ENCODE results near the gene TLR8. TPM values are rescaled to one million over a fixed set of nuclear protein-coding genes. Genes with fewer than 3 reads are reported as not detected.

TLR8 gene
- total and polyA plus RNA-seq, 4 donors, result 0.23 to 2.1 (median 0.50) TPM

DNA sequence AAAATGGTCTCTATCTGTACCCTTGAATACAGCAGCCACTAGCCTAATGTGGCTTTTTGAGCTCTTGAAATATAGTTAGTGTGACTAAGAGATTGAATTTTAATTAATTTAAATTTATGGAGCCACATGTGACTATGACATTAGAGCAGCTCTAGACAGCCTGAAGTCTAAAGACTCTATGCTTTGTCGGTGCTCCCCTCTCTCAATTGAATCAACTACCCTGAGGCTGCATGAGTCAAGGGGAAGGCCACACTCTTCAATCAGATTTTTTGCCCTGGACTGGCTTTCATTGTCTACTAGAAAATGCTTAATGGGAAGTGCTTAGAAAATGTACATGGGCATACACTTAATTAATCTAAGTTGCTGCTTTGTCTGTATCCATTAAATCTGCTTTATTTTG is 27.9 kb upstream of the TLR8 start:
- no peak overlapping the region for H3K27ac ChIP-seq (ENCODE audit: low read depth, low read length)
- no peak overlapping the region for H3K4me3 ChIP-seq (ENCODE audit: low read depth, low read length)
- WGBS (ENCODE audit: insufficient coverage), result no CpG with 5 or more reads among the region's 1 CpG
- no peak for DNase-seq (ENCODE audit: low read depth in 4 of 6, low spot score in 6 of 6)
- H3K27me3 ChIP-seq (ENCODE audit: control insufficient read depth, insufficient read depth, low read length), result no peaks in the 10 kb centered on the region
- no peaks in the 10 kb centered on the region for H3K9me3 ChIP-seq (ENCODE audit: control insufficient read depth, insufficient read depth, low read length)
- no peaks in the 10 kb centered on the region for H3K4me1 ChIP-seq (ENCODE audit: control insufficient read depth, insufficient read depth, low read length)
- H3K36me3 ChIP-seq (ENCODE audit: control insufficient read depth, insufficient read depth, low read length), result no peaks in the 10 kb centered on the region

DNA sequence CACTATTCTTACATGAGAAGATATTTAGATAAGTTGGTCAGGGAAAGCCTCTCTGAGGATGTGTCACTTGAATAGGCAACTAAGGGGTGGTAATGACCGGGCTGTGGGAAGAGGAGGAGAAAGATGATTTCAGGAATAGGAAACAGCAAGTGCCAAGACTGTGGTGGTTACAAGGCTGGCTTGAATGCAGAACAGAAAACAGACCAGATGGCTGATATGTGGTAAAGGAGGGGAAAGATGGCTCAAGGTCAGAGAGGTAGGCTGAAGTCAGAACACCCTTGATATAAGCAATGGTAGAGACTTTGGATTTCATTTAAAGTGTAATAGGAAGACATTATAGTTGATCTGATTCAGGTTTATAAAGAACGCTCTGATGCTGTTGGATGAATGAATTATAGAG is 24.5 kb upstream of the TLR8 start:
- no peak overlapping the region for H3K4me3 ChIP-seq (ENCODE audit: low read depth, low read length)
- no peaks in the 10 kb centered on the region for H3K4me1 ChIP-seq (ENCODE audit: control insufficient read depth, insufficient read depth, low read length)
- H3K27ac ChIP-seq (ENCODE audit: low read depth, low read length), result no peak overlapping the region
- H3K9me3 ChIP-seq (ENCODE audit: control insufficient read depth, insufficient read depth, low read length), result no peaks in the 10 kb centered on the region
- no peaks in the 10 kb centered on the region for H3K27me3 ChIP-seq (ENCODE audit: control insufficient read depth, insufficient read depth, low read length)
- no peaks in the 10 kb centered on the region for H3K36me3 ChIP-seq (ENCODE audit: control insufficient read depth, insufficient read depth, low read length)
- no peak for DNase-seq (ENCODE audit: low read depth in 4 of 6, low spot score in 6 of 6)
- 80% methylated on average over 2 of the region's 2 CpGs for whole genome bisulfite sequencing (ENCODE audit: insufficient coverage)

DNA sequence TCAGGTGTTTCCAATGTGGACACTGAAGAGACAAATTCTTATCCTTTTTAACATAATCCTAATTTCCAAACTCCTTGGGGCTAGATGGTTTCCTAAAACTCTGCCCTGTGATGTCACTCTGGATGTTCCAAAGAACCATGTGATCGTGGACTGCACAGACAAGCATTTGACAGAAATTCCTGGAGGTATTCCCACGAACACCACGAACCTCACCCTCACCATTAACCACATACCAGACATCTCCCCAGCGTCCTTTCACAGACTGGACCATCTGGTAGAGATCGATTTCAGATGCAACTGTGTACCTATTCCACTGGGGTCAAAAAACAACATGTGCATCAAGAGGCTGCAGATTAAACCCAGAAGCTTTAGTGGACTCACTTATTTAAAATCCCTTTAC is 20.9 kb upstream of the TLR8 start:
- no peak overlapping the region for H3K27ac ChIP-seq (ENCODE audit: low read depth, low read length)
- 55% methylated on average over 5 of the region's 5 CpGs for WGBS (ENCODE audit: insufficient coverage)
- no peaks in the 10 kb centered on the region for H3K36me3 ChIP-seq (ENCODE audit: control insufficient read depth, insufficient read depth, low read length)
- no peaks in the 10 kb centered on the region for H3K9me3 ChIP-seq (ENCODE audit: control insufficient read depth, insufficient read depth, low read length)
- H3K4me1 ChIP-seq (ENCODE audit: control insufficient read depth, insufficient read depth, low read length), result no peaks in the 10 kb centered on the region
- H3K27me3 ChIP-seq (ENCODE audit: control insufficient read depth, insufficient read depth, low read length), result no peaks in the 10 kb centered on the region
- no peak for DNase-seq (ENCODE audit: low read depth in 4 of 6, low spot score in 6 of 6)
- no peak overlapping the region for H3K4me3 ChIP-seq (ENCODE audit: low read depth, low read length)

DNA sequence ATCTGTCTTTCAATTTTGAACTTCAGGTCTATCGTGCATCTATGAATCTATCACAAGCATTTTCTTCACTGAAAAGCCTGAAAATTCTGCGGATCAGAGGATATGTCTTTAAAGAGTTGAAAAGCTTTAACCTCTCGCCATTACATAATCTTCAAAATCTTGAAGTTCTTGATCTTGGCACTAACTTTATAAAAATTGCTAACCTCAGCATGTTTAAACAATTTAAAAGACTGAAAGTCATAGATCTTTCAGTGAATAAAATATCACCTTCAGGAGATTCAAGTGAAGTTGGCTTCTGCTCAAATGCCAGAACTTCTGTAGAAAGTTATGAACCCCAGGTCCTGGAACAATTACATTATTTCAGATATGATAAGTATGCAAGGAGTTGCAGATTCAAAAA is 19.9 kb upstream of the TLR8 start:
- DNase-seq (ENCODE audit: low read depth in 4 of 6, low spot score in 6 of 6), result no peak
- no peak overlapping the region for H3K27ac ChIP-seq (ENCODE audit: low read depth, low read length)
- no peak overlapping the region for H3K4me3 ChIP-seq (ENCODE audit: low read depth, low read length)
- no peaks in the 10 kb centered on the region for H3K9me3 ChIP-seq (ENCODE audit: control insufficient read depth, insufficient read depth, low read length)
- H3K4me1 ChIP-seq (ENCODE audit: control insufficient read depth, insufficient read depth, low read length), result no peaks in the 10 kb centered on the region
- no peaks in the 10 kb centered on the region for H3K27me3 ChIP-seq (ENCODE audit: control insufficient read depth, insufficient read depth, low read length)
- H3K36me3 ChIP-seq (ENCODE audit: control insufficient read depth, insufficient read depth, low read length), result no peaks in the 10 kb centered on the region
- WGBS (ENCODE audit: insufficient coverage), result no CpG with 5 or more reads among the region's 3 CpGs

DNA sequence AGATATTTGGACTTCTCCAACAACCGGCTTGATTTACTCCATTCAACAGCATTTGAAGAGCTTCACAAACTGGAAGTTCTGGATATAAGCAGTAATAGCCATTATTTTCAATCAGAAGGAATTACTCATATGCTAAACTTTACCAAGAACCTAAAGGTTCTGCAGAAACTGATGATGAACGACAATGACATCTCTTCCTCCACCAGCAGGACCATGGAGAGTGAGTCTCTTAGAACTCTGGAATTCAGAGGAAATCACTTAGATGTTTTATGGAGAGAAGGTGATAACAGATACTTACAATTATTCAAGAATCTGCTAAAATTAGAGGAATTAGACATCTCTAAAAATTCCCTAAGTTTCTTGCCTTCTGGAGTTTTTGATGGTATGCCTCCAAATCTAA is 19.3 kb upstream of the TLR8 start:
- DNase-seq (ENCODE audit: low read depth in 4 of 6, low spot score in 6 of 6), result no peak
- Histone ChIP-seq H3K27me3 (ENCODE audit: control insufficient read depth, insufficient read depth, low read length) (no peaks in the 10 kb centered on the region), H3K36me3 (ENCODE audit: control insufficient read depth, insufficient read depth, low read length) (no peaks in the 10 kb centered on the region), H3K4me1 (ENCODE audit: control insufficient read depth, insufficient read depth, low read length) (no peaks in the 10 kb centered on the region), H3K4me3 (ENCODE audit: low read depth, low read length) (no peak overlapping the region), H3K27ac (ENCODE audit: low read depth, low read length) (no peak overlapping the region), H3K9me3 (ENCODE audit: control insufficient read depth, insufficient read depth, low read length) (no peaks in the 10 kb centered on the region)
- WGBS (ENCODE audit: insufficient coverage), result no CpG with 5 or more reads among the region's 2 CpGs

DNA sequence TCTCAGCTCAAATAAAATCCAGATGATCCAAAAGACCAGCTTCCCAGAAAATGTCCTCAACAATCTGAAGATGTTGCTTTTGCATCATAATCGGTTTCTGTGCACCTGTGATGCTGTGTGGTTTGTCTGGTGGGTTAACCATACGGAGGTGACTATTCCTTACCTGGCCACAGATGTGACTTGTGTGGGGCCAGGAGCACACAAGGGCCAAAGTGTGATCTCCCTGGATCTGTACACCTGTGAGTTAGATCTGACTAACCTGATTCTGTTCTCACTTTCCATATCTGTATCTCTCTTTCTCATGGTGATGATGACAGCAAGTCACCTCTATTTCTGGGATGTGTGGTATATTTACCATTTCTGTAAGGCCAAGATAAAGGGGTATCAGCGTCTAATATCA is 18.7 kb upstream of the TLR8 start:
- Histone ChIP-seq H3K27ac (ENCODE audit: low read depth, low read length) (no peak overlapping the region), H3K9me3 (ENCODE audit: control insufficient read depth, insufficient read depth, low read length) (no peaks in the 10 kb centered on the region), H3K4me1 (ENCODE audit: control insufficient read depth, insufficient read depth, low read length) (no peaks in the 10 kb centered on the region), H3K36me3 (ENCODE audit: control insufficient read depth, insufficient read depth, low read length) (no peaks in the 10 kb centered on the region), H3K4me3 (ENCODE audit: low read depth, low read length) (no peak overlapping the region), H3K27me3 (ENCODE audit: control insufficient read depth, insufficient read depth, low read length) (no peaks in the 10 kb centered on the region)
- no peak for DNase-seq (ENCODE audit: low read depth in 4 of 6, low spot score in 6 of 6)
- 57% methylated on average over 3 of the region's 3 CpGs for WGBS (ENCODE audit: insufficient coverage)

DNA sequence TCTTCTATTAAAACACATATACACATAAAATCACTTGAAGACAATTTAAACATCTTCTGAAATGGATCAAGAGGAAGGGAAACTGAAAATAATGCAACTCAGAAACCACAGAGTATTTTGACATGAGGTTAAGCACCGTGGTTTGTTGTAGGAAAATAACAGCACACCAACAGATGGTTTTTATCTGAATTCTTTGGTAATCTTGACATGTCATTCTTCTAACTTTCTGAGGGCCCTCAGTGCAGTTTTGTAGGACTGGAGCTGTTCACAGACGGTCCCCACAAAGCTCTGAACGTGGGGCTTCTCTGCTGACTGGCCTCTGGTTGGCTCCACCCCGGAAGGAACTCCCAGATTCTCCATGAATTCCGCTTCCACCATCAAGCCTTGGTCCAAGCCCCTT is 16.0 kb upstream of the TLR8 start:
- Histone ChIP-seq H3K9me3 (ENCODE audit: control insufficient read depth, insufficient read depth, low read length) (no peaks in the 10 kb centered on the region), H3K27ac (ENCODE audit: low read depth, low read length) (no peak overlapping the region), H3K4me1 (ENCODE audit: control insufficient read depth, insufficient read depth, low read length) (no peaks in the 10 kb centered on the region), H3K27me3 (ENCODE audit: control insufficient read depth, insufficient read depth, low read length) (no peaks in the 10 kb centered on the region), H3K4me3 (ENCODE audit: low read depth, low read length) (no peak overlapping the region), H3K36me3 (ENCODE audit: control insufficient read depth, insufficient read depth, low read length) (no peaks in the 10 kb centered on the region)
- 68% methylated on average over 4 of the region's 5 CpGs for WGBS (ENCODE audit: insufficient coverage)
- no peak for DNase-seq (ENCODE audit: low read depth in 4 of 6, low spot score in 6 of 6)

DNA sequence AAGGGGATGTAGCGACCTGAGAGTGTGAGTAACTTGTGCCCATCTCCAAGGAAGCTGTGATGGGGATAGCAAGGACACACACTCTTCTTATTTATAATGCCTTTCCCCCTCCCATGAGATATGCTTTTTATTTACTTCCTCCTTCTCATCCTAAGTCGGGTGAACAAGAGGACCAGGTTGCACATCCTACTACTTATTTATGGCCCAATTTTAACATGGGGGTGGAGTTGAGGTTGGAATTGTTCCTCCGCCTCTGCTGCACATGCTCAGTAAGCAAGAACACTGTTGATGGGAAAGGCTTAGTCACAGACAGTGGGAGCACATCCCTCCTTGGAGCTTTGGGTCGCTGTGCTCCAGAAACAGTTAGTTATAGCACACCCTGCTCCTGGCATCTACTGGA is 15.2 kb upstream of the TLR8 start:
- no peaks in the 10 kb centered on the region for H3K27me3 ChIP-seq (ENCODE audit: control insufficient read depth, insufficient read depth, low read length)
- H3K9me3 ChIP-seq (ENCODE audit: control insufficient read depth, insufficient read depth, low read length), result no peaks in the 10 kb centered on the region
- no peak for DNase-seq (ENCODE audit: low read depth in 4 of 6, low spot score in 6 of 6)
- H3K27ac ChIP-seq (ENCODE audit: low read depth, low read length), result no peak overlapping the region
- H3K4me1 ChIP-seq (ENCODE audit: control insufficient read depth, insufficient read depth, low read length), result no peaks in the 10 kb centered on the region
- H3K4me3 ChIP-seq (ENCODE audit: low read depth, low read length), result no peak overlapping the region
- H3K36me3 ChIP-seq (ENCODE audit: control insufficient read depth, insufficient read depth, low read length), result no peaks in the 10 kb centered on the region
- 78% methylated on average over 1 of the region's 4 CpGs for WGBS (ENCODE audit: insufficient coverage)

DNA sequence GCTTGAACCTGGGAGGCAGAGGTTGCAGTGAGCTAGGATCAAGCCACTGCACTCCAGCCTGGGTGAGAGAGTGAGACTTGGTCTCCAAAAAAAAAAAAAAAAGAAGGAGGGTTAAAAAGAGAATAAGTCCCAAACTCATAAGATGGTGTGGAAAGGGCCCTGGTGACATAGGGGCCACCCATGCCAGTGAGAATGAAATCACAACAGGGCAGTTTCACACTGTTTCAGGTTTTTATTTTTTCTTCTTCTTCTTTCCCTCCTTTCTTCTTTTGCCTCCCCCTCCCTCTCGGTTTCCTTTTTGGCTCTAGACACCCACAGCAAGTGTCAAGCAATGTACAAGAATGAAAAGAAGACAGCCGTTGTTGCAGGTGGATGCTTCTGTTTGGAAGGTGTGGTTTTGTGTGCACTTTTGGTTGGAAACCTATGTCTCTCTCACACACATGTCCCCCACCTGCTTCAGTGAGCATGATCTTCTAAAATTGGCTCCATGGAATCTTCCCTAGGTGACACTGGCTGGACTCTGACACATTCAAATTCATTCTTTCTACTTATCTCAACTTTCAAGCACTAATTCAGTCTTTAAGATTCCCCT is 14.4 kb upstream of the TLR8 start:
- H3K27ac ChIP-seq (ENCODE audit: low read depth, low read length), result no peak overlapping the region
- no CpG with 5 or more reads among the region's 2 CpGs for WGBS (ENCODE audit: insufficient coverage)
- H3K9me3 ChIP-seq (ENCODE audit: control insufficient read depth, insufficient read depth, low read length), result no peaks in the 10 kb centered on the region
- no peaks in the 10 kb centered on the region for H3K36me3 ChIP-seq (ENCODE audit: control insufficient read depth, insufficient read depth, low read length)
- no peaks in the 10 kb centered on the region for H3K27me3 ChIP-seq (ENCODE audit: control insufficient read depth, insufficient read depth, low read length)
- DNase-seq (ENCODE audit: low read depth in 4 of 6, low spot score in 6 of 6), result no peak
- no peaks in the 10 kb centered on the region for H3K4me1 ChIP-seq (ENCODE audit: control insufficient read depth, insufficient read depth, low read length)
- H3K4me3 ChIP-seq (ENCODE audit: low read depth, low read length), result no peak overlapping the region

DNA sequence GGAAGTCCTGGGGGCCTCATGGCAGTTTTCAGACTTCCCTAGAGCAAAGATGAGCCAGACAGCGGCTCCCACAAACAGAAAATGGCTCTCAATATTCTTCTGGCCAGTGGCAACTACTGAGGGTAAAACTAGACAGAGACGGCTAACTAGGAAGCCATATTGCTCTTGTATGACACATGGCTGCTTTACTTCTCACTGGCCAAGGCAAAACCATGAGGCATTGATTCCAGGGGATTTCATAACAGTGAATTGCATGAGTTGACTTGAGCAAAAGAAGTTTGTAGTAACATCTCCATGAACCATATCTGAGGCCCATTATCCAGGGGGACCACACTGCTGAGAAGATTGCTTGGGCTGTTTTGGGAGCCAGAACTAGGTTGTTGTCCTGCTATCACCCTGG is 13.7 kb upstream of the TLR8 start:
- no peaks in the 10 kb centered on the region for H3K36me3 ChIP-seq (ENCODE audit: control insufficient read depth, insufficient read depth, low read length)
- no peak for DNase-seq (ENCODE audit: low read depth in 4 of 6, low spot score in 6 of 6)
- no peaks in the 10 kb centered on the region for H3K9me3 ChIP-seq (ENCODE audit: control insufficient read depth, insufficient read depth, low read length)
- no peak overlapping the region for H3K27ac ChIP-seq (ENCODE audit: low read depth, low read length)
- H3K4me3 ChIP-seq (ENCODE audit: low read depth, low read length), result no peak overlapping the region
- H3K4me1 ChIP-seq (ENCODE audit: control insufficient read depth, insufficient read depth, low read length), result no peaks in the 10 kb centered on the region
- H3K27me3 ChIP-seq (ENCODE audit: control insufficient read depth, insufficient read depth, low read length), result no peaks in the 10 kb centered on the region
- WGBS (ENCODE audit: insufficient coverage), result 72% methylated on average over 2 of the region's 2 CpGs
